Neural cell (in vitro differentiated cells): Measurements from ENCODE around the gene SLC9C1. TPM values are rescaled to one million over a fixed set of nuclear protein-coding genes. Genes with fewer than 3 reads are reported as not detected.

ENCODE experiments used
- H2AFZ ChIP-seq: fragments of 200-600, 300-800 bp; sonication (generic), shearing (Covaris generic); 2 replicates; pipeline ENCODE4 v1.6.0; 2014; ENCODE audit warnings: low read depth, mild to moderate bottlenecking, antibody characterized with exemption, low read length, moderate library complexity
- H3F3A ChIP-seq: fragments of 200-600 bp; shearing (Covaris generic); 2 replicates; pipeline ENCODE4 v1.6.1; 2016; ENCODE audit warnings: mild to moderate bottlenecking, moderate library complexity, mixed read lengths, antibody characterized with exemption, low read length; ENCODE audit not compliant: insufficient read depth, poor library complexity, severe bottlenecking
- H3K27ac ChIP-seq: fragments of 200-600, 300-800 bp; sonication (generic), shearing (Covaris generic); 2 replicates; pipeline ENCODE4 v1.5.1; 2014; ENCODE audit warnings: mild to moderate bottlenecking, low read length, moderate library complexity
- H3K27me3 ChIP-seq: fragments of 300-800, 200-600 bp; sonication (generic), shearing (Covaris generic); 2 replicates; pipeline ENCODE4 v1.6.0; 2014; ENCODE audit warnings: mild to moderate bottlenecking, low read depth, low read length, moderate library complexity; ENCODE audit not compliant: insufficient read depth
- H3K36me3 ChIP-seq: fragments of 300-800, 200-600 bp; sonication (generic), shearing (Covaris generic); 2 replicates; pipeline ENCODE4 v1.5.1; 2014; ENCODE audit warnings: mild to moderate bottlenecking, antibody characterized with exemption, low read length, moderate library complexity; ENCODE audit not compliant: insufficient read depth
- H3K4me2 ChIP-seq: fragments of 300-800, 200-600 bp; sonication (generic), shearing (Covaris generic); 2 replicates; pipeline ENCODE4 v1.6.0; 2014; ENCODE audit warnings: mild to moderate bottlenecking, low read length
- H3K4me3 ChIP-seq: fragments of 300-800, 200-600 bp; sonication (generic), shearing (Covaris generic); 2 replicates; pipeline ENCODE4 v1.5.1; 2014; ENCODE audit warnings: mild to moderate bottlenecking, low read length, moderate library complexity
- H3K79me2 ChIP-seq: fragments of 200-600 bp; shearing (Covaris generic); replicated peaks from 2 replicates; pipeline ENCODE4 v1.6.0; 2014; ENCODE audit warnings: mild to moderate bottlenecking, low read length, moderate library complexity; ENCODE audit not compliant: insufficient read depth
- H3K9ac ChIP-seq: fragments of 300-800, 200-600 bp; sonication (generic), shearing (Covaris generic); 2 replicates; pipeline ENCODE4 v1.6.1; 2016; ENCODE audit warnings: mild to moderate bottlenecking, low read length, mixed read lengths
- H3K9me2 ChIP-seq: fragments of 200-600 bp; shearing (Covaris generic); 2 replicates; pipeline ENCODE4 v1.6.1; 2016; ENCODE audit warnings: mild to moderate bottlenecking, low read length, mixed read lengths; ENCODE audit not compliant: insufficient read depth
- H3K9me3 ChIP-seq: fragments of 200-600, 300-800 bp; sonication (generic), shearing (Covaris generic); 2 replicates; pipeline ENCODE4 v1.6.1; 2016; ENCODE audit warnings: mild to moderate bottlenecking, mixed run types, low read length, moderate library complexity, mixed read lengths
- H4K20me1 ChIP-seq: fragments of 200-600 bp; shearing (Covaris generic); 2 replicates; pipeline ENCODE4 v1.6.1; 2016; ENCODE audit warnings: mild to moderate bottlenecking, mixed run types; ENCODE audit not compliant: insufficient read depth
- CTCF ChIP-seq: fragments of 450-650 bp; IDR thresholded peaks from 2 replicates; pipeline ENCODE4 v1.5.1; 2014; ENCODE audit warnings: antibody characterized with exemption, mild to moderate bottlenecking, moderate library complexity; ENCODE audit not compliant: poor library complexity, severe bottlenecking
- EP300 ChIP-seq: fragments of 450-650 bp; conservative IDR thresholded peaks from 2 replicates; pipeline ENCODE4 v1.6.1; 2014; ENCODE audit warnings: antibody characterized with exemption, mild to moderate bottlenecking, moderate library complexity; ENCODE audit not compliant: poor library complexity, severe bottlenecking
- EZH2 ChIP-seq: fragments of 200-600, 300-800 bp; shearing (Covaris generic), sonication (generic); IDR thresholded peaks from 2 replicates; pipeline ENCODE4 v1.6.1; 2014; ENCODE audit warnings: antibody characterized with exemption, low read length, borderline replicate concordance, mild to moderate bottlenecking; ENCODE audit not compliant: insufficient read depth, poor library complexity, severe bottlenecking
- MXI1 ChIP-seq: fragments of 450-650 bp; conservative IDR thresholded peaks from 2 replicates; pipeline ENCODE4 v1.6.1; 2014; ENCODE audit warnings: antibody characterized with exemption, mild to moderate bottlenecking; ENCODE audit not compliant: poor library complexity, severe bottlenecking
- POLR2AphosphoS5 ChIP-seq: IDR thresholded peaks from 2 replicates; pipeline ENCODE4 v1.6.1; 2012
- RAD21 ChIP-seq: fragments of 450-650 bp; conservative IDR thresholded peaks from 2 replicates; pipeline ENCODE4 v1.6.1; 2014; ENCODE audit warnings: antibody characterized with exemption, mild to moderate bottlenecking, moderate library complexity
- SMC3 ChIP-seq: fragments of 450-650 bp; conservative IDR thresholded peaks from 2 replicates; pipeline ENCODE4 v1.6.1; 2014; ENCODE audit warnings: antibody characterized with exemption, mild to moderate bottlenecking, moderate library complexity; ENCODE audit not compliant: poor library complexity
- TAF1 ChIP-seq: IDR thresholded peaks from 2 replicates; pipeline ENCODE4 v1.6.1; 2012; ENCODE audit warnings: low read depth
- polyA plus RNA-seq: library from polyadenylated mRNA; depleted of rRNA; stranded (reverse); fragments of >200 nt; gene quantifications from 2 replicates; pipeline ENCODE4 v1.2.3, GENCODE V29; 2014
- TF ChIP-seq, protein P1 (sequence below): IDR thresholded peaks from 2 replicates; pipeline ENCODE4 v1.6.1; 2012; ENCODE audit warnings: borderline replicate concordance

The SLC9C1 gene
- polyA plus RNA-seq, 1 donor from 2014 or later: not detected

GRCh38 chr3:112247350-112247749, 46.7 kb downstream of the SLC9C1 start:
- no peak overlapping the region for H3K9ac ChIP-seq
- no peaks in the 10 kb centered on the region for H4K20me1 ChIP-seq
- H3K27me3 ChIP-seq: no peaks in the 10 kb centered on the region
- H3K9me3 ChIP-seq: no peaks in the 10 kb centered on the region
- H3K36me3 ChIP-seq: no peaks in the 10 kb centered on the region
- no peaks in the 10 kb centered on the region for H3K79me2 ChIP-seq
- TF ChIP-seq EZH2 (no peak), TAF1 (no peak), EP300 (peak; percentile 58), POLR2AphosphoS5 (peak; percentile 17), RAD21 (no peak), SMC3 (no peak), CTCF (no peak), MXI1 (no peak)
- TF ChIP-seq, protein P1, sequence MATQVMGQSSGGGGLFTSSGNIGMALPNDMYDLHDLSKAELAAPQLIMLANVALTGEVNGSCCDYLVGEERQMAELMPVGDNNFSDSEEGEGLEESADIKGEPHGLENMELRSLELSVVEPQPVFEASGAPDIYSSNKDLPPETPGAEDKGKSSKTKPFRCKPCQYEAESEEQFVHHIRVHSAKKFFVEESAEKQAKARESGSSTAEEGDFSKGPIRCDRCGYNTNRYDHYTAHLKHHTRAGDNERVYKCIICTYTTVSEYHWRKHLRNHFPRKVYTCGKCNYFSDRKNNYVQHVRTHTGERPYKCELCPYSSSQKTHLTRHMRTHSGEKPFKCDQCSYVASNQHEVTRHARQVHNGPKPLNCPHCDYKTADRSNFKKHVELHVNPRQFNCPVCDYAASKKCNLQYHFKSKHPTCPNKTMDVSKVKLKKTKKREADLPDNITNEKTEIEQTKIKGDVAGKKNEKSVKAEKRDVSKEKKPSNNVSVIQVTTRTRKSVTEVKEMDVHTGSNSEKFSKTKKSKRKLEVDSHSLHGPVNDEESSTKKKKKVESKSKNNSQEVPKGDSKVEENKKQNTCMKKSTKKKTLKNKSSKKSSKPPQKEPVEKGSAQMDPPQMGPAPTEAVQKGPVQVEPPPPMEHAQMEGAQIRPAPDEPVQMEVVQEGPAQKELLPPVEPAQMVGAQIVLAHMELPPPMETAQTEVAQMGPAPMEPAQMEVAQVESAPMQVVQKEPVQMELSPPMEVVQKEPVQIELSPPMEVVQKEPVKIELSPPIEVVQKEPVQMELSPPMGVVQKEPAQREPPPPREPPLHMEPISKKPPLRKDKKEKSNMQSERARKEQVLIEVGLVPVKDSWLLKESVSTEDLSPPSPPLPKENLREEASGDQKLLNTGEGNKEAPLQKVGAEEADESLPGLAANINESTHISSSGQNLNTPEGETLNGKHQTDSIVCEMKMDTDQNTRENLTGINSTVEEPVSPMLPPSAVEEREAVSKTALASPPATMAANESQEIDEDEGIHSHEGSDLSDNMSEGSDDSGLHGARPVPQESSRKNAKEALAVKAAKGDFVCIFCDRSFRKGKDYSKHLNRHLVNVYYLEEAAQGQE: no peak
- peak overlapping the region; percentile 32 for H3K27ac ChIP-seq
- no peaks in the 10 kb centered on the region for H3F3A ChIP-seq
- peak overlapping the region; percentile 26 for H3K4me3 ChIP-seq
- no peak overlapping the region for H2AFZ ChIP-seq
- H3K4me2 ChIP-seq: no peak overlapping the region
- no peaks in the 10 kb centered on the region for H3K9me2 ChIP-seq

DNA sequence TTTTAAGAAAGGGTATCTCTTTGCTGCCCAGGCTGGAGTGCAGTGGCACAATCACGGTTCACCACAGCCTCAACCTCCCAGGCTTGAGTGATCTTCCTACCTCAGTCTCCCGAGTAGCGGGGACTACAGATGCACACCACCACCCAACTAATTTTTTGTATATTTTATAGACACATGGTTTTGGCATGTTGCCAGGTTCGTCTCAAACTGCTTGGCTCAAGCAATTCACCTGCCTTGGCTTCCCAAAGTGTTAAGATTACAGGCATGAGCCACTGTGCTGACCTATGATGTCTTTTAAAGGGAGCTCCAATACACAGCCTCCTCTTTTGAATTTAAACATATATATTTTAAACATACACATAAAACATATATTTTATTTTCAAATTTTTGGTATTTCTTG, 60.9 kb downstream of the SLC9C1 start:
- TF ChIP-seq RAD21 (no peak), SMC3 (no peak), CTCF (no peak)
- H3K27me3 ChIP-seq: no peaks in the 10 kb centered on the region
- H3K4me3 ChIP-seq: no peak overlapping the region
- no peak overlapping the region for H2AFZ ChIP-seq
- H3K9ac ChIP-seq: no peak overlapping the region
- no peaks in the 10 kb centered on the region for H3K79me2 ChIP-seq
- H3K27ac ChIP-seq: no peak overlapping the region
- no peaks in the 10 kb centered on the region for H3K9me2 ChIP-seq
- H3F3A ChIP-seq: no peaks in the 10 kb centered on the region
- no peak overlapping the region for H3K4me2 ChIP-seq
- no peaks in the 10 kb centered on the region for H3K36me3 ChIP-seq
- H4K20me1 ChIP-seq: no peaks in the 10 kb centered on the region
- H3K9me3 ChIP-seq: no peaks in the 10 kb centered on the region
